Osteoblast (primary cell): ENCODE results near the gene ACACB. TPM values are rescaled to one million over a fixed set of nuclear protein-coding genes. Genes with fewer than 3 reads are reported as not detected.

Source experiments
- DNase-seq: peaks from one replicate; pipeline ENCODE4 v3.0.0; 2011; ENCODE audit warnings: low spot score, mixed read lengths; ENCODE audit not compliant: insufficient read length; ENCODE audit errors: missing footprints
- H2AFZ ChIP-seq: 2 replicates; pipeline ENCODE4 v1.6.0; 2011; ENCODE audit warnings: mild to moderate bottlenecking, low read length
- H3K27ac ChIP-seq: 2 replicates; pipeline ENCODE4 v1.5.1; 2011; ENCODE audit warnings: mild to moderate bottlenecking, low read depth, low read length, moderate library complexity
- H3K27me3 ChIP-seq: 2 replicates; pipeline ENCODE4 v1.6.0; 2012; ENCODE audit warnings: mild to moderate bottlenecking, control low read depth, inconsistent platforms, low read length, moderate library complexity; ENCODE audit not compliant: insufficient read depth
- H3K36me3 ChIP-seq: 2 replicates; pipeline ENCODE4 v1.5.1; 2011; ENCODE audit warnings: mild to moderate bottlenecking, low read length, control low read depth, moderate library complexity; ENCODE audit not compliant: insufficient read depth
- H3K4me1 ChIP-seq: 2 replicates; pipeline ENCODE4 v1.5.1; 2011; ENCODE audit warnings: mild to moderate bottlenecking, low read length, control low read depth, moderate library complexity; ENCODE audit not compliant: insufficient read depth
- H3K4me2 ChIP-seq: 2 replicates; pipeline ENCODE4 v1.6.0; 2011; ENCODE audit warnings: mild to moderate bottlenecking, low read length; ENCODE audit not compliant: insufficient read depth
- H3K4me3 ChIP-seq: fragments of 200-600 bp; sonication (generic); 3 replicates; pipeline ENCODE4 v1.5.1; 2012; ENCODE audit warnings: mild to moderate bottlenecking, low read length, inconsistent platforms; ENCODE audit not compliant: insufficient read depth
- H3K79me2 ChIP-seq: 2 replicates; pipeline ENCODE4 v1.6.0; 2012; ENCODE audit warnings: mild to moderate bottlenecking, low read length, control low read depth, inconsistent platforms; ENCODE audit not compliant: insufficient read depth
- H3K9me3 ChIP-seq: 2 replicates; pipeline ENCODE4 v1.5.1; 2011; ENCODE audit warnings: low read depth, low read length, control low read depth
- H4K20me1 ChIP-seq: 2 replicates; pipeline ENCODE4 v1.6.0; 2012; ENCODE audit warnings: mild to moderate bottlenecking, low read length, control low read depth; ENCODE audit not compliant: insufficient read depth
- CTCF ChIP-seq: IDR thresholded peaks from 2 replicates; pipeline ENCODE4 v1.5.1; 2011; ENCODE audit warnings: mild to moderate bottlenecking, low read depth, low read length, moderate library complexity; ENCODE audit errors: extremely low read depth
- total RNA-seq: library from RNA; depleted of rRNA; stranded (reverse); fragments of >200 nt; gene quantifications from 2 replicates; pipeline ENCODE4 v1.2.3, GENCODE V29; 2012

Gene ACACB
- total RNA-seq, 1 donor, result 13.8 TPM

- H4K20me1 ChIP-seq, result no peaks in the 10 kb centered on the region
- H2AFZ ChIP-seq, result no peak overlapping the region
- peak; percentile 47 for DNase-seq
- no peak overlapping the region for H3K4me2 ChIP-seq
- no peaks in the 10 kb centered on the region for H3K27me3 ChIP-seq
- no peaks in the 10 kb centered on the region for H3K9me3 ChIP-seq
- no peak overlapping the region for H3K4me3 ChIP-seq
- H3K27ac ChIP-seq, result no peak overlapping the region
- H3K79me2 ChIP-seq, result no peaks in the 10 kb centered on the region
- no peak for TF ChIP-seq CTCF
- H3K36me3 ChIP-seq, result no peaks in the 10 kb centered on the region
- H3K4me1 ChIP-seq, result no peaks in the 10 kb centered on the region
Observed at GRCh38 chr12:109261939-109262338, 145.6 kb downstream of the ACACB start.

DNA sequence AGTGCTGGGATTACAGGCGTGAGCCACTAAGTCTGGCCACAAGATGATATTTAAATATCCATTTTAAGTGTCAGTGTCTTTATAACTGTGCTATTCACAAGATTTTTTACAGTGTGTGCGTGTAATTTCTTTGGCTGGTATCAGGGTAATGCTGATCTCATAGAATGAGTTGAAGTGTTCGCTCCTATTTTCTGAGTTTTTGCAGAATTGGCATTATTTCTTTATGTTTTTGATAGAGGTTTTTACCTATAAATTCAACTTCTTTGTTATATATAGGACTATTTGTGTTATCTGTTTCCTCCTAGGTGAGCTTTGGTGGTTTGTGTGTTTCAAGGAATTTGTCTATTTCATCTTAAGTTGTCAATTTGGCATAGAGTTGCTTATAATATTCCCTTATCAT lies 147.1 kb downstream of the ACACB start:
- Histone ChIP-seq H3K4me2 (no peak overlapping the region), H3K9me3 (no peaks in the 10 kb centered on the region), H3K27me3 (no peaks in the 10 kb centered on the region), H3K27ac (no peak overlapping the region), H4K20me1 (no peaks in the 10 kb centered on the region), H3K36me3 (no peaks in the 10 kb centered on the region), H2AFZ (no peak overlapping the region), H3K4me1 (no peaks in the 10 kb centered on the region), H3K4me3 (no peak overlapping the region), H3K79me2 (no peaks in the 10 kb centered on the region)
- TF ChIP-seq CTCF, result no peak
- peak; percentile 39 for DNase-seq

DNA sequence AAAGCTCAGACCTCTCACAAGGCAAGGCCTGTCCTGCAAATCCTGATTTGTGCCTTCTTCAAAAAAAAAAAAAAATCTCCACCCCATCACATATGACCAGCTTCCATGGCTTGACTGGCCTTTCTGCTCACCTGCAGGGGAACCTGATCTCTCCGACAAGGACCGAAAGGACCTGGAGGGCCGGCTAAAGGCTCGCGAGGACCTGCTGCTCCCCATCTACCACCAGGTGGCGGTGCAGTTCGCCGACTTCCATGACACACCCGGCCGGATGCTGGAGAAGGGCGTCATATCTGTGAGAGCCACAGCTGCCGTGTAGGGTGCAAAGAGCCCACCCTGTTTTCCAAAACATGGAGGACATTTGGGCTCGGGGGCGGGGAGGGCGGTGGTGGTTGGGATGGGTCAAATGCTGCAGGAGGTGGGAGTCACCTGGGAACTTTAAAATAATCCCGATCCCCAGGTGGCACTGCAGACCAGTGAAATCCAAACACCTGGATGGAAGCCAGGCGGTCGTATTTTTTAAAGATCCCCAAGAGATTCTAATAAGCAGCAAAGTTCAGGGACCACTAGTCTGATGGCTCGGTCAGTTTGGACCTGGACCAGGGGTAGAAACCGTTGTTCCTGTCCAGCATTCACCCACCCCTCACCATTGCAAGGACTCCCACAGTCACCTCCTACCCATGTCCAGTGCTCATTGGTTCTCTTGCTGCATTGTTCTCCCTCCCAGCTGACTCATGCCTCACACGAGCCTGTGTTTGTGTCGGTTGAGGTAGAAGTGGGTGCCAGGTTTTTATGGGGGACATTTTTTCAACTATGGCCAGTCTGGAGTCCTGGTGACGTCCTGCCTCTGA lies 147.9 kb downstream of the ACACB start:
- Histone ChIP-seq H3K4me1 (no peaks in the 10 kb centered on the region), H3K9me3 (no peaks in the 10 kb centered on the region), H3K27me3 (no peaks in the 10 kb centered on the region), H2AFZ (no peak overlapping the region), H3K4me2 (no peak overlapping the region), H3K27ac (no peak overlapping the region), H3K36me3 (no peaks in the 10 kb centered on the region), H4K20me1 (no peaks in the 10 kb centered on the region), H3K4me3 (no peak overlapping the region), H3K79me2 (no peaks in the 10 kb centered on the region)
- TF ChIP-seq CTCF, result peak; percentile 82
- peak; percentile 96 for DNase-seq

DNA sequence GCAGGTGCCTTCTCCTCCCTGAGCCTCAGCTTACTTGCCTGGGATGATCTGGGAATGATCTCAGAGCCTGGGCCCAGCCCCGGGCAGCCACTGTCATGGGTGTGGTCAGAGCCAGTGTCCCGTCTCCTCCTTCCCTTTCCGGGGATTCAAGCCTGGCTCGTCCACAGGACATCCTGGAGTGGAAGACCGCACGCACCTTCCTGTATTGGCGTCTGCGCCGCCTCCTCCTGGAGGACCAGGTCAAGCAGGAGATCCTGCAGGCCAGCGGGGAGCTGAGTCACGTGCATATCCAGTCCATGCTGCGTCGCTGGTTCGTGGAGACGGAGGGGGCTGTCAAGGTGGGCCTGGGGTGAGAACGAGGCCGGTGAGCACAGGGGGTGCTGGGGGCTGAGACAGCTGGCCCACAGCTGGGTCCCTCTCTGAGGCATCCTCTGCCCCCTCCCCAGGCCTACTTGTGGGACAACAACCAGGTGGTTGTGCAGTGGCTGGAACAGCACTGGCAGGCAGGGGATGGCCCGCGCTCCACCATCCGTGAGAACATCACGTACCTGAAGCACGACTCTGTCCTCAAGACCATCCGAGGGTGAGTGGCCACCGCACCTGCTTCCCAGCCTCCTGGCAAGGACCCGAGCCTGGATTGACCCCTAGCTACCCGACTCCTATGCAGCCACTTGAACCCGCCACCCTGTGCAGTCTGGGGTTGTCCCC lies 148.7 kb downstream of the ACACB start:
- no peak overlapping the region for H3K27ac ChIP-seq
- H3K36me3 ChIP-seq, result no peaks in the 10 kb centered on the region
- H4K20me1 ChIP-seq, result no peaks in the 10 kb centered on the region
- DNase-seq, result peak; percentile 53
- no peak for TF ChIP-seq CTCF
- H3K4me3 ChIP-seq, result no peak overlapping the region
- H3K9me3 ChIP-seq, result no peaks in the 10 kb centered on the region
- no peak overlapping the region for H3K4me2 ChIP-seq
- no peaks in the 10 kb centered on the region for H3K4me1 ChIP-seq
- H3K79me2 ChIP-seq, result no peaks in the 10 kb centered on the region
- no peaks in the 10 kb centered on the region for H3K27me3 ChIP-seq
- H2AFZ ChIP-seq, result no peak overlapping the region
